Measurements from ENCODE around the gene MICAL2.

Gene MICAL2

GRCh38 chr11:12090761-12091258 is 19.6 kb upstream of the MICAL2 start:
- TF ChIP-seq CTCF (conservative IDR thresholded peaks at IDR 0.05; ENCODE audit: low read depth, low read length) = no peak
- H3K4me3 ChIP-seq (ENCODE audit: low read length) = no peak overlapping the region
- no peak for DNase-seq (ENCODE audit: low read depth)

- TF ChIP-seq CTCF (conservative IDR thresholded peaks at IDR 0.05; ENCODE audit: low read depth, low read length) = no peak
- H3K4me3 ChIP-seq (ENCODE audit: low read length) = no peak overlapping the region
- DNase-seq (ENCODE audit: low read depth) = no peak
These were observed 18.3 kb upstream of the MICAL2 start for GRCh38 chr11:12091956-12092558.

GRCh38 chr11:12092714-12093113 is 17.7 kb upstream of the MICAL2 start:
- no peak for TF ChIP-seq CTCF (conservative IDR thresholded peaks at IDR 0.05; ENCODE audit: low read depth, low read length)
- no peak overlapping the region for H3K4me3 ChIP-seq (ENCODE audit: low read length)
- no peak for DNase-seq (ENCODE audit: low read depth)

- DNase-seq (ENCODE audit: low read depth) = no peak
- H3K4me3 ChIP-seq (ENCODE audit: low read length) = no peak overlapping the region
- no peak for TF ChIP-seq CTCF (conservative IDR thresholded peaks at IDR 0.05; ENCODE audit: low read depth, low read length)
These were observed 15.3 kb upstream of the MICAL2 start for GRCh38 chr11:12094872-12095800.

- no peak overlapping the region for H3K4me3 ChIP-seq (ENCODE audit: low read length)
- TF ChIP-seq CTCF (conservative IDR thresholded peaks at IDR 0.05; ENCODE audit: low read depth, low read length) = no peak
- DNase-seq (ENCODE audit: low read depth) = no peak
These were observed 13.2 kb upstream of the MICAL2 start for GRCh38 chr11:12097219-12097618.

GRCh38 chr11:12098601-12099000 is 11.8 kb upstream of the MICAL2 start:
- no peak for TF ChIP-seq CTCF (conservative IDR thresholded peaks at IDR 0.05; ENCODE audit: low read depth, low read length)
- DNase-seq (ENCODE audit: low read depth) = no peak
- H3K4me3 ChIP-seq (ENCODE audit: low read length) = no peak overlapping the region

Data from retinal pigment epithelial cell (primary cell).